K562 (cell line): ENCODE measurements around the gene CD248. TPM values are rescaled to one million over a fixed set of nuclear protein-coding genes. Genes with fewer than 3 reads are reported as not detected.

Experiments used
- CHD7 ChIP-seq: fragments of 200-600 bp; sonication (generic); IDR thresholded peaks from one replicate; pipeline ENCODE4 v1.6.1; 2012; ENCODE audit warnings: mild to moderate bottlenecking, low read depth, low read length, inconsistent platforms
- CREBBP ChIP-seq: IDR thresholded peaks from one replicate; pipeline ENCODE4 v1.6.1; 2012; ENCODE audit warnings: low read depth, mild to moderate bottlenecking, control low read depth, inconsistent platforms, low read length
- CSDE1 ChIP-seq, 2 experiments: fragments of 450-650 bp; IDR thresholded peaks; 2 replicates each; pipeline ENCODE4 v1.6.1; 2016; ENCODE audit warnings: mild to moderate bottlenecking in 1 of 2
- CTBP1 ChIP-seq: fragments of 450-650 bp; IDR thresholded peaks from 2 replicates; pipeline ENCODE4 v1.6.1; 2016; ENCODE audit warnings: borderline replicate concordance
- HCFC1 ChIP-seq: IDR thresholded peaks from 2 replicates; pipeline ENCODE4 v1.6.1; 2012; ENCODE audit warnings: low read depth, low read length, improper control_type of control experiment
- MAX ChIP-seq: sonication (generic); formaldehyde crosslinking; IDR thresholded peaks from 2 replicates; pipeline ENCODE4 v1.9.0; 2022; ENCODE audit warnings: mild to moderate bottlenecking, missing genetic modification reagents
- MNT ChIP-seq, 2 experiments: fragments of 450-650 bp; conservative IDR thresholded peaks; 2 replicates each; pipeline ENCODE4 v1.6.1; 2017; ENCODE audit warnings: mild to moderate bottlenecking in 2 of 2, moderate library complexity in 2 of 2
- MTA3 ChIP-seq: fragments of 450-650 bp; formaldehyde crosslinking; IDR thresholded peaks from 2 replicates; pipeline ENCODE4 v1.6.1; 2017; ENCODE audit warnings: mild to moderate bottlenecking, borderline replicate concordance
- NRF1 ChIP-seq, 2 experiments: fragments of 450-650 bp; IDR thresholded peaks in 1 of 2; conservative IDR thresholded peaks in 1 of 2; 2 replicates each; pipeline ENCODE4 v1.6.1; 2014; ENCODE audit warnings: mild to moderate bottlenecking in 2 of 2
- ZNF445 ChIP-seq: fragments of 250-450 bp; sonication (Bioruptor Pico); IDR thresholded peaks from 2 replicates; pipeline ENCODE4 v1.4.0; 2020; ENCODE audit warnings: low read depth, mild to moderate bottlenecking, moderate library complexity
- polyA plus RNA-seq, 8 experiments: library from polyadenylated mRNA; depleted of rRNA in 4 of 8; stranded (reverse) in 5 of 8; unstranded in 3 of 8; fragments of >200 nt; fragmentation: Nextera tagmentation in 2 of 8; fragmentation: Illumina TruSeq in 1 of 8; extraction: Ambion mirVana in 2 of 8; extraction: Trizol in 1 of 8; gene quantifications; 2 replicates each; pipeline versions ENCODE4 v1.2.1 to v1.2.3, GENCODE V29; 2011 to 2014; ENCODE audit warnings: inconsistent platforms in 1 of 8, missing spikeins in 1 of 8
- total RNA-seq, 7 experiments: library from RNA; depleted of rRNA in 6 of 7; stranded (reverse); fragments of >200 nt in 6 of 7; fragmentation: Illumina TruSeq in 2 of 7; extraction: Trizol in 2 of 7; gene quantifications; 2 replicates each; pipeline versions ENCODE4 v1.2.1 to v1.2.3, GENCODE V29; 2011 to 2021; ENCODE audit warnings: low replicate concordance in 1 of 7

Gene CD248
- total and polyA plus RNA-seq, 9 of the 15 experiments (the other 6 are each of a cell fraction or from before 2014, with no cell fraction given) = 0.09 TPM; not detected in 8

GRCh38 chr11:66282468-66283455 lies 34.1 kb downstream of the CD248 start (continued):
- TF ChIP-seq MNT (conservative IDR thresholded peaks at IDR 0.05) (peak in 1 of 2 experiments; percentile 56; a peak in 1 of 4 replicates), CSDE1 (IDR thresholded peaks at IDR 0.05) (peak in 1 of 2 experiments; percentile 100; a peak in 2 of 4 replicates), CREBBP (peak; percentile 92), HCFC1 (peak; percentile 65), CHD7 (peak; percentile 48), NRF1 (conservative IDR thresholded peaks at IDR 0.05 in 1 of 2, IDR thresholded peaks at IDR 0.05 in 1 of 2) (peak; percentile 9 to 35; a peak in 3 of 4 replicates), ZNF445 (CRISPR knock-in tag) (no peak), CTBP1 (peak; percentile 94), MAX (CRISPR knock-in tag) (peak; percentile 45), MTA3 (peak; percentile 49; the same call in 1 of the 2 replicates)
